Measurements from ENCODE around the gene FLCN. TPM values are rescaled to one million over a fixed set of nuclear protein-coding genes. Genes with fewer than 3 reads are reported as not detected.
"Not testable (repeated sequence)": the region's sequence is repeated elsewhere in the genome, so short reads cannot be mapped to it uniquely, and the experiment has no call there.

The FLCN gene
- total and polyA plus RNA-seq, 2 experiments from 2014 or later: 12.1 to 36.6 TPM

- Histone ChIP-seq H2AFZ (no peak overlapping the region), H3F3A (replicated peaks; ENCODE audit: low read depth) (no peaks in the 10 kb centered on the region), H3K9me2 (ENCODE audit: insufficient read depth) (no peaks in the 10 kb centered on the region), H3K36me3 (ENCODE audit: insufficient read depth) (no peaks in the 10 kb centered on the region; the same call in 1 of the 2 replicates), H4K20me1 (replicated peaks; ENCODE audit: insufficient read depth) (no peaks in the 10 kb centered on the region), H3K27ac (ENCODE audit: low read depth) (no peak overlapping the region), H3K4me2 (no peak overlapping the region), H3K4me1 (ENCODE audit: insufficient read depth) (no peaks in the 10 kb centered on the region), H3K79me2 (replicated peaks; ENCODE audit: insufficient read depth) (no peaks in the 10 kb centered on the region), H3K27me3 (ENCODE audit: insufficient read depth) (no peaks in the 10 kb centered on the region), H3K4me3 (no peak overlapping the region)
- ATAC-seq (no peak), DNase-seq (ENCODE audit: low spot score) (no peak)
- peaks cover 5% of the 10 kb centered on the region for H3K27me3 Mint-ChIP-seq (ENCODE audit: insufficient read depth, low read depth, poor library complexity)
- no peaks in the 10 kb centered on the region for H3K9me3 Mint-ChIP-seq
- H3K4me1 Mint-ChIP-seq: peaks cover 21% of the 10 kb centered on the region
- no peak overlapping the region for H3K27ac Mint-ChIP-seq
- H3K36me3 Mint-ChIP-seq (ENCODE audit: low read depth): peaks cover 7% of the 10 kb centered on the region; the same call in 2 of the 3 replicates
- H3K4me3 Mint-ChIP-seq: no peak overlapping the region
- no peak for TF ChIP-seq ETS1 (IDR thresholded peaks at IDR 0.05)
- TF ChIP-seq STAT1 (IDR thresholded peaks at IDR 0.05; ENCODE audit: unreplicated experiment): no peak
- no peak for TF ChIP-seq NANOG (IDR thresholded peaks at IDR 0.05; ENCODE audit: borderline replicate concordance)
- TF ChIP-seq EZH2phosphoT487 (IDR thresholded peaks at IDR 0.05; ENCODE audit: unreplicated experiment): no peak
- TF ChIP-seq EZH2 (IDR thresholded peaks at IDR 0.05; ENCODE audit: low read depth, unreplicated experiment): no peak
These were observed 50.9 kb downstream of the FLCN start for GRCh38 chr17:17186051-17186450.

- not testable (repeated sequence) for H3K27ac ChIP-seq (ENCODE audit: low read depth); DNase-seq (ENCODE audit: low spot score); H3K9me2 ChIP-seq (ENCODE audit: insufficient read depth); H3K4me3 ChIP-seq; ATAC-seq; H2AFZ ChIP-seq; H3K4me2 ChIP-seq; H3K4me3 Mint-ChIP-seq; H3K36me3 ChIP-seq (ENCODE audit: insufficient read depth); H3K27me3 Mint-ChIP-seq (ENCODE audit: insufficient read depth, low read depth, poor library complexity); H3K79me2 ChIP-seq (replicated peaks; ENCODE audit: insufficient read depth); H3K9me3 Mint-ChIP-seq; H3K27me3 ChIP-seq (ENCODE audit: insufficient read depth); H3F3A ChIP-seq (replicated peaks; ENCODE audit: low read depth); H4K20me1 ChIP-seq (replicated peaks; ENCODE audit: insufficient read depth); H3K4me1 ChIP-seq (ENCODE audit: insufficient read depth)
- peaks cover 21% of the 10 kb centered on the region for H3K4me1 Mint-ChIP-seq
- H3K27ac Mint-ChIP-seq: peak overlapping the region; percentile 75
- peaks cover 14% of the 10 kb centered on the region for H3K36me3 Mint-ChIP-seq (ENCODE audit: low read depth)
These were observed 51.8 kb downstream of the FLCN start for GRCh38 chr17:17184985-17185757.

- Mint-ChIP-seq H3K27ac (no peak overlapping the region), H3K4me3 (no peak overlapping the region), H3K9me3 (no peaks in the 10 kb centered on the region), H3K27me3 (ENCODE audit: insufficient read depth, low read depth, poor library complexity) (peaks cover 5% of the 10 kb centered on the region), H3K36me3 (ENCODE audit: low read depth) (peaks cover 20% of the 10 kb centered on the region), H3K4me1 (peaks cover 21% of the 10 kb centered on the region)
- DNase-seq (ENCODE audit: low spot score) (no peak), ATAC-seq (no peak)
- no peaks in the 10 kb centered on the region for H3K4me1 ChIP-seq (ENCODE audit: insufficient read depth)
- H3K27ac ChIP-seq (ENCODE audit: low read depth): no peak overlapping the region
- H4K20me1 ChIP-seq (replicated peaks; ENCODE audit: insufficient read depth): no peaks in the 10 kb centered on the region; the same call in 1 of the 2 replicates
- no peaks in the 10 kb centered on the region for H3F3A ChIP-seq (replicated peaks; ENCODE audit: low read depth)
- H3K9me2 ChIP-seq (ENCODE audit: insufficient read depth): no peaks in the 10 kb centered on the region
- no peak overlapping the region for H2AFZ ChIP-seq
- H3K4me2 ChIP-seq: no peak overlapping the region
- no peaks in the 10 kb centered on the region for H3K79me2 ChIP-seq (replicated peaks; ENCODE audit: insufficient read depth)
- no peaks in the 10 kb centered on the region; the same call in 1 of the 2 replicates for H3K36me3 ChIP-seq (ENCODE audit: insufficient read depth)
- H3K27me3 ChIP-seq (ENCODE audit: insufficient read depth): no peaks in the 10 kb centered on the region
- no peak overlapping the region for H3K4me3 ChIP-seq
- no peak for TF ChIP-seq JUNB (IDR thresholded peaks at IDR 0.05; ENCODE audit: unreplicated experiment)
- TF ChIP-seq CREB1 (CRISPR knock-in tag; IDR thresholded peaks at IDR 0.05; ENCODE audit: low read depth): no peak
- TF ChIP-seq CTCF (conservative IDR thresholded peaks at IDR 0.05; ENCODE audit: low read depth in 2 of 2): no peak
- no peak for TF ChIP-seq EZH2 (IDR thresholded peaks at IDR 0.05; ENCODE audit: low read depth, unreplicated experiment)
- TF ChIP-seq REST (IDR thresholded peaks at IDR 0.05; ENCODE audit: unreplicated experiment): no peak
- TF ChIP-seq STAT1 (IDR thresholded peaks at IDR 0.05; ENCODE audit: unreplicated experiment): no peak
- no peak for TF ChIP-seq POLR2AphosphoS5 (IDR thresholded peaks at IDR 0.05; ENCODE audit: low read depth)
These were observed 53.2 kb downstream of the FLCN start for GRCh38 chr17:17183744-17184143.

Measured in GM23338 (cell line).